GM19240 (cell line): ENCODE measurements around the gene FAM53A.

Experiments used
- DNase-seq: peaks from one replicate; pipeline ENCODE4 v3.0.0; 2011; ENCODE audit warnings: low spot score; ENCODE audit not compliant: insufficient read length

The FAM53A gene

GRCh38 chr4:1593881-1594345, 90.2 kb downstream of the FAM53A start:
- no peak for DNase-seq

GRCh38 chr4:1593458-1593857, 90.7 kb downstream of the FAM53A start:
- no peak for DNase-seq

GRCh38 chr4:1592709-1593417, 91.2 kb downstream of the FAM53A start:
- no peak for DNase-seq

GRCh38 chr4:1592068-1592708, 91.9 kb downstream of the FAM53A start:
- no peak for DNase-seq

- DNase-seq: no peak
Measured at GRCh38 chr4:1591107-1591506, 93.0 kb downstream of the FAM53A start.

- no peak for DNase-seq
Measured at GRCh38 chr4:1590244-1590643, 93.9 kb downstream of the FAM53A start.
